ENCODE data around the gene ACY1. TPM values are rescaled to one million over a fixed set of nuclear protein-coding genes. Genes with fewer than 3 reads are reported as not detected.
"Not testable (repeated sequence)": the region's sequence is repeated elsewhere in the genome, so short reads cannot be mapped to it uniquely, and the experiment has no call there.

The ACY1 gene
- total RNA-seq, 1 donor from 2014 or later = 26.7 TPM

- Mint-ChIP-seq H3K27me3 (no peaks in the 10 kb centered on the region), H3K27ac (peak overlapping the region; percentile 15), H3K4me3 (no peak overlapping the region), H3K4me1 (peaks cover 20% of the 10 kb centered on the region), H3K36me3 (ENCODE audit: low read depth) (peaks cover 23% of the 10 kb centered on the region), H3K9me3 (no peaks in the 10 kb centered on the region)
- CTCF ChIA-PET = no interaction called here
- intact Hi-C loops (cut with micrococcal nuclease) = loop anchor here (10.0 kb wide), 1 partner anchor 546 kb away; the partner anchor contains the start of genes NT5DC2 and UQCC5
- ATAC-seq (ENCODE audit: low read depth) (no peak), DNase-seq (no peak)
- POLR2A ChIA-PET = no interaction called here
- no peak for TF ChIP-seq CTCF (IDR thresholded peaks at IDR 0.05)
These were observed 5.2 kb downstream of the ACY1 start for GRCh38 chr3:51988286-51989146.

GRCh38 chr3:51990501-51990971 lies 7.2 kb downstream of the ACY1 start:
- peaks cover 44% of the 10 kb centered on the region for H3K36me3 Mint-ChIP-seq (ENCODE audit: low read depth)
- intact Hi-C loops (cut with micrococcal nuclease) = not testable (repeated sequence)

GRCh38 chr3:51992017-51992682 lies 8.8 kb downstream of the ACY1 start:
- no peak overlapping the region for H3K27ac Mint-ChIP-seq
- intact Hi-C loops (cut with micrococcal nuclease) = no loop called here
- peaks cover 37% of the 10 kb centered on the region for H3K4me1 Mint-ChIP-seq
- POLR2A ChIA-PET = interaction anchor here (1.0 to 2.9 kb wide), 3 partner anchors 10 to 51 kb away, joined by 5 to 36 read pairs (median 6); partner anchors contain the start of genes ABHD14B, ACY1, PARP3 and RRP9
- no peak overlapping the region for H3K4me3 Mint-ChIP-seq
- no peak for TF ChIP-seq CTCF (IDR thresholded peaks at IDR 0.05)
- no peaks in the 10 kb centered on the region for H3K9me3 Mint-ChIP-seq
- CTCF ChIA-PET = interaction anchor here (0.8 to 1.3 kb wide), 4 partner anchors 9 to 50 kb away, joined by 3 to 4 read pairs (median 3); partner anchors contain the start of genes ABHD14B, ACY1, PARP3 and RRP9
- ATAC-seq (ENCODE audit: low read depth) = no peak
- DNase-seq = no peak
- peaks cover 47% of the 10 kb centered on the region for H3K36me3 Mint-ChIP-seq (ENCODE audit: low read depth)
- no peaks in the 10 kb centered on the region for H3K27me3 Mint-ChIP-seq

More at GRCh38 chr3:51990501-51990971, 7.2 kb downstream of the ACY1 start:
- H3K9me3 Mint-ChIP-seq; ATAC-seq (ENCODE audit: low read depth); DNase-seq; CTCF ChIA-PET; H3K4me3 Mint-ChIP-seq; H3K27ac Mint-ChIP-seq; H3K27me3 Mint-ChIP-seq: not testable (repeated sequence)
- peaks cover 33% of the 10 kb centered on the region for H3K4me1 Mint-ChIP-seq
- POLR2A ChIA-PET = interaction anchor here (0.7 to 2.9 kb wide), 2 partner anchors 9 to 255 kb away, joined by 4 to 36 read pairs; partner anchors contain the start of gene ACY1

- Mint-ChIP-seq H3K36me3 (ENCODE audit: low read depth) (peaks cover 47% of the 10 kb centered on the region), H3K4me1 (peaks cover 37% of the 10 kb centered on the region), H3K4me3 (peak overlapping the region; percentile 100)
- H3K27me3 Mint-ChIP-seq; CTCF ChIA-PET; DNase-seq; H3K9me3 Mint-ChIP-seq; intact Hi-C loops (cut with micrococcal nuclease); H3K27ac Mint-ChIP-seq; ATAC-seq (ENCODE audit: low read depth): not testable (repeated sequence)
- POLR2A ChIA-PET = interaction anchor here (2.5 to 2.9 kb wide), 2 partner anchors 11 to 12 kb away, joined by 36 to 58 read pairs; partner anchors contain the start of gene ACY1
These were observed 10.3 kb downstream of the ACY1 start for GRCh38 chr3:51993657-51994056.

- ATAC-seq (ENCODE audit: low read depth) (no peak), DNase-seq (no peak)
- Mint-ChIP-seq H3K36me3 (ENCODE audit: low read depth) (peaks cover 47% of the 10 kb centered on the region), H3K4me3 (peak overlapping the region; percentile 100), H3K27ac (peak overlapping the region; percentile 100), H3K27me3 (no peaks in the 10 kb centered on the region), H3K4me1 (peaks cover 37% of the 10 kb centered on the region), H3K9me3 (no peaks in the 10 kb centered on the region)
- TF ChIP-seq CTCF (IDR thresholded peaks at IDR 0.05) = no peak
- CTCF ChIA-PET = interaction anchor here (2.2 kb wide), 1 partner anchor 20 kb away, joined by 7 read pairs; the partner anchor contains the start of gene ABHD14A
- intact Hi-C loops (cut with micrococcal nuclease) = no loop called here
- POLR2A ChIA-PET = interaction anchor here (1.0 to 2.7 kb wide), 9 partner anchors 8 to 194 kb away, joined by 4 to 58 read pairs (median 20); partner anchors contain the start of genes ABHD14A, ABHD14B, ACY1 and DUSP7
These were observed 11.2 kb downstream of the ACY1 start for GRCh38 chr3:51994530-51994929.

All from activated B cell treated with CpG ODN at 0.5 μM for 24 hours (primary cell).